HFF-Myc (cell line): ENCODE data around the gene LEMD3.

Experiments
- DNase-seq: peaks from one replicate; pipeline ENCODE4 v3.0.0-alpha.2; 2011; ENCODE audit warnings: low read depth; ENCODE audit errors: extremely low read depth
- H3K4me3 ChIP-seq: replicated peaks from 2 replicates; pipeline ENCODE4 v1.5.1; 2011; ENCODE audit warnings: low read depth, mild to moderate bottlenecking, control low read depth, low read length
- CTCF ChIP-seq: IDR thresholded peaks from 2 replicates; pipeline ENCODE4 v1.5.1; 2012; ENCODE audit warnings: mild to moderate bottlenecking, low read depth, low read length, control low read depth; ENCODE audit errors: missing control alignments

The LEMD3 gene

DNA sequence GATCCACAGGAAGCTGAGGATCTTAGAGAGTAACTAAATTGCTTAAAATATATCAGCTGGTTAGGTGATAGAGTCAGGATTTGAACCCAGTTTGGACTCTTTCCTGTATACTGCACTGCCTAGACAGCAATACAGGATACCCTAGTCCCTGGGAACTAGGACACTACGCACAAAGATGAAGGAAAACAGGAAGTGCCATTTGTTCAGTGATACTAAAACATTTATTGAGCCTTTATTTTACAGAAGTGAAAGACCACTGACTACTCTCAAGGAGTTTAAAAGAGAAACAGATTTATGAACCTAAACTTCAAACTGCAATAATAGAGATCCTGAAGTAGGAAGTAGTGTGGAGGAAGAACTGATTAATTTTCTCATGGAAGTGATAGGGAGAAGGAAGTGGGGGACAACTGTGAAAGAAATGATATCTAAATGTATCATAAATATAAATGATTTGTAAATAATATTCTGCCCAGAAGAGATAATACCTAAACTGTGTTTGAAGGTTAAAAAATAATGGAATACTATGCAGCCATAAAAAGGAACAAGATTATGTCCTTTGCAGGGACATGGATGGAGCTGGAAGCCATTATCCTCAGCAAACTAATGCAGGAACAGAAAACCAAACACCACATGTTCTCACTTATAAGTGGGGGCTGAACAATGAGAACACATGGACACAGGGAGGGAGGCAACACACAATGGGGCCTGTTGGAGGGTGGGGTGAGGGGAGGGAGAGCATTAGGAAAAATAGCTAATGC lies 127.3 kb downstream of the LEMD3 start:
- TF ChIP-seq CTCF: no peak
- DNase-seq: no peak
- H3K4me3 ChIP-seq: no peak overlapping the region
